NCI-H146 treated with DMSO at 0.1 percent for 48 hours (cell line): Measurements from ENCODE around the gene SERHL2.
"Not testable (repeated sequence)": the region's sequence is repeated elsewhere in the genome, so short reads cannot be mapped to it uniquely, and the experiment has no call there.

Source experiments
- DNase-seq: peaks from one replicate; lab custom pipeline; 2025; ENCODE audit not compliant: unreplicated experiment; lab: John Stamatoyannopoulos, UW

SERHL2 gene

DNA sequence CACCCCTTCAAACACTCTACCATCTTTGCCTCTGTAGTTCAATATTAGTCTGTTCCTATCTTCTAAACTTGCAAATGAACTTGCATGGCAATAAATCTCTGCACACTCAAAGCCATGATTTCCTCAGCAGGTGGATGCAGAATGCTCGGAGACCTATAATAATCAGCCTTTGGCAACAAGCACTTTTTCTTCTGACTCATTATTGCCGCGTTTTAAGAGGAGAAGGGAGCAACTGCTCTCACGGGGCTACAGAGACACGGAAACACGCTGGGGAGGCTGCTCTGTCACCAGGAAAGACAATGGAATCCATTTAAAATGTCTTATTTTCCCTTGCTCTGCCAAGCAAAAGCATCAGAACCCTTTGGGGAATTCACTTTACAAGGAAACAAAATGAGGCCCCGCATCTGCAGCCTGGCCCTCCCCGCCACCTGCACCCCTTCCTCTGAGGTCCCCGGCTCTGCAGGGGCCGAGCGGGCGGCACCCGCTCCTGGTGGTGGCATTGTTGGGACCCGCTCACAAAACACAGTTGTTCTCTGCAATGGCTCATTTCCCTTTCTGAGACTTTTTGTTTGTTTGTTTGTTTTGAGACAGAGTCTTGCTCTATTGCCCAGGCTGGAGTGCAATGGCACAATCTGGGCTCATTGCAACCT is 18.5 kb upstream of the SERHL2 start:
- not testable (repeated sequence) for DNase-seq

DNA sequence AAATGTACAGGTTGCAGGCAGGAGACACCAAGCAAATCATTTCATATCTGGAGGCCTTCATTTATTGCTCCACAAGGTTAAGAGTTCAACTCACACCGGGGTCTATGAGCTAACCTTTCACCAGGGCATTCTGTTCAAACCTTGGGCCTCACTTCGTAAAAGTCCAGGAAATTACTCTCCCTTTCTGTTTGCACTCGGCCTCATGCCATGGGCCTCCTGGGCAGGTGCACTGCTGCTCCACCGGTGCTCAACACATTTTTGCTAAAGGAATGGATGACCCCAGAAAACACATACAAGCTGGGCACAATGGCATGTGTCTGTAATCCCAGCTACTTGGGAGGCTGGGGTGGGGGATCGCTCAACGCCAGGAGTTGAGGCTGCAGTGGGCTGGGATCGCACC is 17.6 kb upstream of the SERHL2 start:
- DNase-seq, result no peak

DNA sequence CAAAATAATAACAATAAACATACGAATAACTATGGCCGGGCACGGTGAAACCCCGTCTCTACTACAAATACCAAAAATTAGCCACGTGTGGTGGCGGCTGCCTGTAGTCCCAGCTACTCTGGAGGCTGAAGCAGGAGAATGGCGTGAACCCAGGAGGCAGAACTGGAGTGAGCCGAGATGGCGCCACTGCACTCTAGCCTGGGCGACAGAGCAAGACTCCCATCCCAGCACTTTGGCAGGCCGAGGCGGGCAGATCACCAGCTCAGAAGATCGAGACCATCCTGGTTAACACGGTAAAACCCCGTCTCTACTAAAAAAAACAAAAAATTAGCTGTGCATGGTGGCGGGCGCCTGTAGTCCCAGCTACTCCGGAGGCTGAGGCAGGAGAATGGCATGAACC is 17.1 kb upstream of the SERHL2 start:
- DNase-seq, result not testable (repeated sequence)

- not testable (repeated sequence) for DNase-seq
These were observed 16.4 kb upstream of the SERHL2 start for GRCh38 chr22:42537199-42537831.

DNA sequence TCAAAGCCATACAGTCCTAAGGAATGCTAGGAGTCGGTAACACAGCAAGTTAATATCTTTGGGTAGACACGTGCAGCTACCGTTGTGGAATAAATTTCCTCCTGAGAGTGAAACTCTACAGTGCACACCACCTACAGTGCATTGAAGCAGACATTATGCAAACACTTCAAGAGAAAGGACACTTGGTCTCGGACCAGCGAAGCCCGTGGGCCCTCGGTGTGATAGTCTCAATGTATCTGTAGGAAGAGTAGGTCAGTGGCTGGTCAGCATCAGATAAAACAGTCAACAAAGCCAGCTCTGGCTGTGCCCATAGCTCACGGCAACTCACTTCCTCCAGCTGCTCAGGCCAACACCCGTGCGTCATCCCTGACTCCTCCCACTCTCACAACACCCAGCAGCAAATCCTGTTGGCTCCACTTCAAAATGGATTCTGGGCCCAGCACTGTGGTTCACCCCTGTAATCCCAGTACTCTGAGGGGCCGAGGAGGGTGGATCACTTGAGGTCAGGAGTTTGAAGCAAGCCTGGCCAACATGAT is 14.5 kb upstream of the SERHL2 start:
- not testable (repeated sequence) for DNase-seq

- no peak for DNase-seq
These were observed 9.1 kb upstream of the SERHL2 start for GRCh38 chr22:42544686-42545085.

- DNase-seq, result no peak
These were observed 6.2 kb upstream of the SERHL2 start for GRCh38 chr22:42547562-42547961.

GRCh38 chr22:42548126-42548525 is 5.6 kb upstream of the SERHL2 start:
- DNase-seq, result not testable (repeated sequence)

DNA sequence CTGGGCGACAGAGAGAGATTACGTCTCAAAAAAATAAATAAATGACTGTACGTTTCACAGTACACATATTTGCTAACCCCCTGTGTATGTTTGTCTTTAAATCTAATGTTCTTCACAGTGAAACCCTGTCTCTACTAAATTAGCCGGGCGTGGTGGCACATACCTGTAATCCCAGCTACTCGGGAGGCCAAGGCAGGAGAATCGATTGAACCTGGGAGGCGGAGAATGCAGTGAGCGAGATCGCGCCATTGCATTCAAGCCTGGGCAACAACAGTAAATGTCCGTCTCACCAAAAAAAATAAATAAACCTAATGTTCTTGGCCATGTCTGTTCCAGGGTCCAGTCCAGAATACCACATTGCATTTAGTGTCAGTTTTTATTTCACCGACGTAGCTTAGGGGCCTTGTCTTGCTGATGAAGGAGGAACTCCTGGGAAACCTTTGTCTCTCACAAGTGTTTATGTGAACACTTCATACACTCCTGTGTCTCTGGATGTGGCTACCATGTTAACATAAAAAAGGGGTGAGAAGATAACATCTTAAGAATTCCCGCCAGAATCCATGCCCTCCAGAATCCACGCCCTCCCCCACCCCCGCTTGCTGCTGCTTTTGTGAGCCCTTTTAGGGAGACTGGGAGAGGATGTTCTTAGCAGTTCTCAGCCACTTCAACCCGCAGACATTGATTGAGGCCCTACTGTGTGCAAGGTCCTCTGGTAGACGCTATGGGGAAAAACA is 5.0 kb upstream of the SERHL2 start:
- no peak for DNase-seq

DNA sequence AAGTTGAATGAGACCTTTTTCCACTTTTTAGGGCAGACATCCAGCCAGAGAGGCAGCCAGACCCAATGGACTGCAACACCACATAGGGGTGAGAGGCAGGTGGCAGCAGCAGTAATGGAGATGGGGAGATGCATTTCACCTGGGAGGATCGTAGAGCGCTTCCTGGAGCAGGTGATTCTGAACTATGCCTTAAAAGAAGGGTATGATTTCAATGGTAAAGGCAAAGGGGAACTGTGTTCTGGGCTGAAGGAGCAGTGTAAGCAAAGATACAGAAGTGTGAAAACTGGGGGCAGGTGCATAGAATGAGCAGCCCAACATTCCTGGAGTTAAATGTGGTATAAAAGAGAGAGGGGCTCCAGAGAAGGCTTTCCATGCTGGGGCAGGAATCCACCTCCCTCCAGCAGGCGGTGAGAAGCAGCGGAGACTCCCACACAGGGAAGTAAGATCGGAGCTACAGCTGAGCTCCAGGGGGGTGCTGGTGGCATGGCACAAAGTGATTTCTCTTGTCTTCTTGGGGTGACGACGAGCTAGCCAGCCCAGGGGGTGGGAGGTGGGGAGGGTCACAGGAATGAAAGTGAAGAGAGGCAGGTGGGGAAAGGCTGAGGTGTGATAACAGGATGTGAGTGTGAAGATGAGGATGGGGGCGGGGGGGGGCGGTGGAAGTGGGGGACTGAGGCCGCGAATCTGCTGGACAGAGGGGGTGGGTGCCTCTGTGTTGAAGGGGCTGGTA is 4.3 kb upstream of the SERHL2 start:
- DNase-seq, result no peak

- DNase-seq, result not testable (repeated sequence)
These were observed 1.5 kb upstream of the SERHL2 start for GRCh38 chr22:42552294-42552647.

DNA sequence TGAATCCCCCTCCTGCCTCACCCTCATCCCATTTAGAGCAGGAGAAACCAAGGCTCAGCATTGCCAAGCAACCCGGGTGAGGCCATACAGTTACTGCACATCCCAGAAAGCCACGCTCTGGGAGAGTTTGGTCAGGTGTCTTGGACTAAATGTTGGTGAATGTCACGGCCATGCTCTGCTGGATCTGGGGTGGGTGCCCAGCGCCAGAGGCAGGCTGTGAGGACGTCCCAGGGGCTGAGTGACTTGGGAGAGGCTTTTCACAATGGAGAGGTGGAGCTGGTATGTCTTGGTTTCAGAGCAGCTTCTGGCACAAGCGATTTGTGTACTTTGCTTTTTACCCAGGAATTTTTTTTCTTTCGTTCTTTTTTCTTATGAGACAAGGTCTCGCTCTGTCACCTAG is 6.6 kb downstream of the SERHL2 start:
- no peak for DNase-seq

GRCh38 chr22:42560781-42561180 is 7.0 kb downstream of the SERHL2 start:
- DNase-seq, result no peak

DNA sequence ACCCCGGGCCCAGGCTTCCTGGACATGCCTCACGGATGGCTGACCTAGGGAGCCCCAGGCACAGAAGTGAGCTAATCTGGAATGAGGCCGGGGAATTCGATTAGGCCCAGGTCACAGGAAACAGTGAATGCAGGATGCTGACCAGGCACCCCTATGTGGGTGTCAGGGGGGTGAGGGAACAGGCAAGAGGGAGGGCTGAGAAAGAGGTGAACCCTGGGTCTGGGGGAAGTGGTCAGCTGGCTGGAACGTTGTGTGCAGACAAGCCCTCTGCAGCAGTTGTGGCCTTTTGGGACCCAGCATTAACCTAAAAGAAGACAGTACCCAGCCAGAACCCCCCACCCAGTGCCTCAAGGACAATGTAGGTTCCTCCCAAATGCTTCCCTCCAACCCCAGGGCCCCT is 8.1 kb downstream of the SERHL2 start:
- DNase-seq, result no peak

GRCh38 chr22:42562279-42562678 is 8.5 kb downstream of the SERHL2 start:
- DNase-seq, result no peak

DNA sequence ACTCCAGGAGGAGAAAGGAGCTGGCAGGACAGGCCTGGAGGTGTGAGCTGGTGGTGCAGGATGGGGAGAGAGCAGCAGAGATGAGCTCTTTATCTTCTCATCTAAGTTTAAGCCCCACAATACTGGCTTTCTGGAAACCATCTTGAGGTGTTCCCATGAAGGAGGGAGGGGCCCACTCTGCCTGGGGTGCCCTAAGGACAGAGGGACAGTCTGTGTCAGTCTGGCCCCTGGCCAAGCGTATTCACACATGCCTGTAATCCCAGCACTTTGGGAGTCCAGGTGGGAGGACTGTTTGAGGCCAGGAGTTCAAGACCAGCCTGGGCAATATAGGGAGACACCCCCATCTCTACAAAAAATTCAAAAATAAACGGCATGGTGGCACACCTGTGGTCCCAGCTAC is 8.9 kb downstream of the SERHL2 start:
- no peak for DNase-seq

GRCh38 chr22:42563943-42564342 is 10.2 kb downstream of the SERHL2 start:
- DNase-seq, result not testable (repeated sequence)

DNA sequence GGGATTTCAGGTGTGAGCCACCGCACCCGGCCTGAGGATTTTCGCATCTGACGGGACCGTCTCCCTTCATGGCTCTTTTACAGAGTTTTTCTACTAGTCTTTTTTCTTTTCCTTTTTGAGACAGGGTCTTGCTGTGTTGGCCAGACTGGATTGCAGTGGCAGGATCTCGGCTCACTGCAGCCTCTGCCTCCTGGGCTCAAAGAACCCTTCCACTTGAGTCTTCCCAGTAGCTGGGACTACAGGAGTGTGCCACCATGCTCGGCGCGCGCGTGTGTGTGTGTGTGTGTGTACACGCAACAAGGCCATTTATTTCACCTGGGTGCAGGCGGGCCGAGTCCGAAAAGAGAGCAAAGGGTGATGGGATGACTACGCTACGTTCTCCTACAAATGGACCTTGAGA is 10.9 kb downstream of the SERHL2 start:
- no peak for DNase-seq

DNA sequence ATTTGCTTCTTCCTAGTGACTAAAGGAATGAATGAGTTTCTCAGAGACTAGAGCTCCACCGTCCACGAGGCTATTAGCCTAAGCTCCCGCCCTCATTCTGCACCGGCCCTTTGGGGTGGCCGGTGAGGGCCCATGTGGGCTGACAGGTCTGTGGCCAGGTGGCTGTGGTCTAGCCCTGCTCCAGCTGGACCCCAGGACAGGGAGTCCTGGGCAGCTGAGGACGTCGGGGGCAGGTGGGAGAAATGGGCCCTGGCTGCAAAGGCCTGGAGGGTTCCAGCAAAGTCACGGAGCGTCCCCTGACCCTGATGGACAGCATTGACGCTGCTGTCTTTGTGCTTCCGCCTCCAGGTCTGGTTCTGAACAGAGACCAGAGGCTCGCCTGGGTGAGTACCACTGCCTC is 12.2 kb downstream of the SERHL2 start:
- DNase-seq, result no peak

- DNase-seq, result not testable (repeated sequence)
These were observed 14.2 kb downstream of the SERHL2 start for GRCh38 chr22:42567950-42568349.

- not testable (repeated sequence) for DNase-seq
These were observed 16.8 kb downstream of the SERHL2 start for GRCh38 chr22:42570580-42570979.
